HepG2 (cell line): ENCODE results near the gene NRAP. TPM values are rescaled to one million over a fixed set of nuclear protein-coding genes. Genes with fewer than 3 reads are reported as not detected.

Experiments used
- BRF2 ChIP-seq: sonication (generic); formaldehyde crosslinking; IDR thresholded peaks from 2 replicates; pipeline ENCODE4 v1.8.1; 2022; ENCODE audit warnings: mild to moderate bottlenecking, missing genetic modification reagents
- CHD2 ChIP-seq: IDR thresholded peaks from 2 replicates; pipeline ENCODE4 v1.6.1; 2011; ENCODE audit warnings: low read depth, low read length, improper control_type of control experiment
- DMAP1 ChIP-seq: IDR thresholded peaks from 2 replicates; pipeline ENCODE4 v1.6.1; 2016
- EHMT2 ChIP-seq: fragments of 200-600 bp; sonication (generic); IDR thresholded peaks from 2 replicates; pipeline ENCODE4 v1.7.0; 2017; ENCODE audit warnings: antibody characterized with exemption, low read depth, low read length, borderline replicate concordance
- GZF1 ChIP-seq: sonication (generic); formaldehyde crosslinking; IDR thresholded peaks from 2 replicates; pipeline ENCODE4 v1.5.1; 2020; ENCODE audit warnings: mild to moderate bottlenecking, missing genetic modification reagents
- HNRNPK ChIP-seq: fragments of 200-400 bp; formaldehyde crosslinking; IDR thresholded peaks from 2 replicates; pipeline ENCODE4 v1.6.1; 2018; ENCODE audit warnings: low read length, low read depth, moderate library complexity, mild to moderate bottlenecking; ENCODE audit not compliant: poor library complexity, severe bottlenecking
- HOXA3 ChIP-seq: sonication (generic); formaldehyde crosslinking; IDR thresholded peaks from 2 replicates; pipeline ENCODE4 v1.5.0; 2020; ENCODE audit warnings: missing genetic modification reagents
- IRX3 ChIP-seq: sonication (generic); formaldehyde crosslinking; IDR thresholded peaks from 2 replicates; pipeline ENCODE4 v1.8.1; 2023; ENCODE audit warnings: mild to moderate bottlenecking, low read depth, missing genetic modification reagents, borderline replicate concordance
- KAT8 ChIP-seq: IDR thresholded peaks from 2 replicates; pipeline ENCODE4 v1.6.1; 2016; ENCODE audit warnings: missing genetic modification reagents, missing compliant biosample characterization
- KMT2A ChIP-seq: sonication (generic); formaldehyde crosslinking; IDR thresholded peaks from 2 replicates; pipeline ENCODE4 v1.4.0; 2020; ENCODE audit warnings: missing genetic modification reagents
- NCOA1 ChIP-seq: sonication (generic); formaldehyde crosslinking; IDR thresholded peaks from 2 replicates; pipeline ENCODE4 v1.9.0; 2021; ENCODE audit warnings: missing genetic modification reagents
- NCOA5 ChIP-seq: sonication (generic); formaldehyde crosslinking; IDR thresholded peaks from 2 replicates; pipeline ENCODE4 v1.4.0; 2020; ENCODE audit warnings: missing genetic modification reagents
- NFKBIZ ChIP-seq: IDR thresholded peaks from 2 replicates; pipeline ENCODE4 v1.6.1; 2018; ENCODE audit warnings: missing genetic modification reagents, missing compliant biosample characterization
- NFRKB ChIP-seq: fragments of 450-650 bp; IDR thresholded peaks from 2 replicates; pipeline ENCODE4 v1.6.1; 2017
- RARA ChIP-seq: IDR thresholded peaks from 2 replicates; pipeline ENCODE4 v1.6.1; 2016; ENCODE audit warnings: missing genetic modification reagents, missing compliant biosample characterization
- RNF2 ChIP-seq: fragments of 450-650 bp; conservative IDR thresholded peaks from 2 replicates; pipeline ENCODE4 v1.6.1; 2016; ENCODE audit warnings: low read depth
- THAP7 ChIP-seq: sonication (generic); formaldehyde crosslinking; IDR thresholded peaks from 2 replicates; pipeline ENCODE4 v1.8.1; 2023; ENCODE audit warnings: mild to moderate bottlenecking, missing genetic modification reagents
- ZBTB10 ChIP-seq: sonication (generic); formaldehyde crosslinking; IDR thresholded peaks from 2 replicates; pipeline ENCODE4 v1.4.0; 2020; ENCODE audit warnings: missing genetic modification reagents, borderline replicate concordance
- ZFP90 ChIP-seq: sonication (generic); formaldehyde crosslinking; IDR thresholded peaks from 2 replicates; pipeline ENCODE4 v1.8.0; 2022; ENCODE audit warnings: missing genetic modification reagents, mild to moderate bottlenecking, inconsistent platforms, borderline replicate concordance
- ZNF101 ChIP-seq: sonication (generic); formaldehyde crosslinking; IDR thresholded peaks from 2 replicates; pipeline ENCODE4 v1.4.0; 2020; ENCODE audit warnings: mild to moderate bottlenecking, low read depth, missing genetic modification reagents, borderline replicate concordance
- ZNF205 ChIP-seq: IDR thresholded peaks from 2 replicates; pipeline ENCODE4 v1.6.1; 2018; ENCODE audit warnings: missing biosample characterization, missing genetic modification reagents
- ZNF484 ChIP-seq: sonication (generic); formaldehyde crosslinking; IDR thresholded peaks from 2 replicates; pipeline ENCODE4 v1.5.1; 2020; ENCODE audit warnings: mild to moderate bottlenecking, low read depth, missing genetic modification reagents, borderline replicate concordance
- ZNF569 ChIP-seq: sonication (generic); formaldehyde crosslinking; IDR thresholded peaks from 2 replicates; pipeline ENCODE4 v1.5.0; 2020; ENCODE audit warnings: mild to moderate bottlenecking, missing genetic modification reagents, moderate library complexity, borderline replicate concordance
- ZNF749 ChIP-seq: sonication (generic); formaldehyde crosslinking; IDR thresholded peaks from 2 replicates; pipeline ENCODE4 v1.8.0; 2022; ENCODE audit warnings: mild to moderate bottlenecking, missing genetic modification reagents, moderate library complexity, borderline replicate concordance
- ZNF773 ChIP-seq: sonication (generic); formaldehyde crosslinking; IDR thresholded peaks from 2 replicates; pipeline ENCODE4 v1.4.0; 2020; ENCODE audit warnings: missing genetic modification reagents, borderline replicate concordance
- ZNF790 ChIP-seq: sonication (generic); formaldehyde crosslinking; IDR thresholded peaks from 2 replicates; pipeline ENCODE4 v1.8.0; 2022; ENCODE audit warnings: missing genetic modification reagents, mild to moderate bottlenecking, borderline replicate concordance
- ZNF792 ChIP-seq: IDR thresholded peaks from 2 replicates; pipeline ENCODE4 v1.6.1; 2016
- ZNF891 ChIP-seq: sonication (generic); formaldehyde crosslinking; IDR thresholded peaks from 2 replicates; pipeline ENCODE4 v1.5.0; 2020; ENCODE audit warnings: mild to moderate bottlenecking, missing genetic modification reagents
- polyA plus RNA-seq, 8 experiments: library from polyadenylated mRNA; depleted of rRNA in 3 of 8; stranded (reverse) in 7 of 8; unstranded in 1 of 8; fragments of >200 nt; fragmentation: Illumina TruSeq in 4 of 8; extraction: Trizol in 4 of 8; gene quantifications; 2 replicates each; pipeline versions ENCODE4 v1.2.1 to v1.2.3, GENCODE V29; 2011 to 2016; ENCODE audit warnings: low read depth in 4 of 8, missing spikeins in 1 of 8, mixed read lengths in 1 of 8; ENCODE audit not compliant: insufficient read depth in 1 of 8
- total RNA-seq, 5 experiments: library from RNA; depleted of rRNA; stranded (reverse); fragments of >200 nt; fragmentation: Illumina TruSeq; extraction: Trizol; gene quantifications; 2 replicates each; pipeline ENCODE4 v1.2.3, GENCODE V29; 2016; ENCODE audit warnings: low read depth in 1 of 5

The NRAP gene
- total and polyA plus RNA-seq, 2 of the 13 experiments (the other 11 are each of a cell fraction or from before 2014, with no cell fraction given), result not detected

GRCh38 chr10:113680190-113681111 is 16.6 kb upstream of the NRAP start (continued):
- no peak for TF ChIP-seq THAP7 (CRISPR knock-in tag)
- no peak for TF ChIP-seq ZNF101 (CRISPR knock-in tag)
- TF ChIP-seq EHMT2, result no peak
- peak; percentile 16; the same call in 1 of the 2 replicates for TF ChIP-seq KAT8 (CRISPR knock-in tag)
- no peak; the same call in 1 of the 2 replicates for TF ChIP-seq KMT2A (CRISPR knock-in tag)
- no peak for TF ChIP-seq BRF2 (CRISPR knock-in tag)
- no peak for TF ChIP-seq ZBTB10 (CRISPR knock-in tag)
- TF ChIP-seq CHD2, result no peak
- no peak for TF ChIP-seq ZFP90 (CRISPR knock-in tag)
- TF ChIP-seq RARA (CRISPR knock-in tag), result peak; percentile 73
- no peak for TF ChIP-seq GZF1 (CRISPR knock-in tag)
- TF ChIP-seq ZNF205, result no peak
- TF ChIP-seq HNRNPK, result no peak
- TF ChIP-seq DMAP1 (CRISPR knock-in tag), result peak; percentile 4; the same call in 1 of the 2 replicates
- no peak for TF ChIP-seq NFRKB
- TF ChIP-seq ZNF773 (CRISPR knock-in tag), result 0 out of 2 replicates have a peak, but pooled peaks have one; percentile 17
- TF ChIP-seq NCOA1 (CRISPR knock-in tag), result no peak
- no peak for TF ChIP-seq NCOA5 (CRISPR knock-in tag)
- no peak for TF ChIP-seq ZNF484 (CRISPR knock-in tag)
- TF ChIP-seq HOXA3, result 0 out of 2 replicates have a peak, but pooled peaks have one; percentile 25
- no peak for TF ChIP-seq ZNF569 (CRISPR knock-in tag)
- no peak for TF ChIP-seq NFKBIZ
- no peak for TF ChIP-seq ZNF792 (CRISPR knock-in tag)
- no peak for TF ChIP-seq ZNF790 (CRISPR knock-in tag)
- TF ChIP-seq IRX3, result no peak
- TF ChIP-seq ZNF749 (CRISPR knock-in tag), result no peak
- TF ChIP-seq ZNF891, result no peak
- TF ChIP-seq RNF2, result no peak
